Measurements from ENCODE around the gene ATP8B1. TPM values are rescaled to one million over a fixed set of nuclear protein-coding genes. Genes with fewer than 3 reads are reported as not detected.

ATP8B1 gene
- total and polyA plus RNA-seq, 9 of the 15 experiments (the other 6 are each of a cell fraction or from before 2014, with no cell fraction given) = 0.01 to 0.22 (median 0.03) TPM; not detected in 3

DNA sequence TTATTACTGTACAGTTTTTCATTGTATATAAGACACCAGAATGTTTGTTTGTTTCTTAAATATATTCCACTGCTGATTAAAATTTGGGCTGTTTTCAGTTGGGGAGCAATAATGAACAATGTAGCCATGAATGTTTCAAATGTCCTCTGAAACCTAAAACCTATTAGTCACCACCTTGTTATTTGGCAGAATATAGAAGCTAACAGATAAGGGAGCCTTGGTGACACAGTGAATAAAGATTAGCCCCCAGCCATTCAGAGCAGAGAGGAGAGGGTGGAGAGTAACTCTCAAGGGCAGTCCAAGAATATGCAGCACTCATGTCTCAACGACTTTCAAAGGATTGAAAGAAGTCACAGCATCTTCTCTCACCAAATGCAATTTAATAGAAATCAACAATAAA, 43.1 kb upstream of the ATP8B1 start (continued):
- TF ChIP-seq MCM5 (IDR thresholded peaks at IDR 0.05; ENCODE audit: low read depth) = no peak
- TF ChIP-seq POLR2B (IDR thresholded peaks at IDR 0.05; ENCODE audit: low read depth, partially characterized antibody) = no peak
- no peak for TF ChIP-seq SMAD1 (IDR thresholded peaks at IDR 0.05; ENCODE audit: low read depth, low read length, partially characterized antibody)
- TF ChIP-seq RCOR1 (IDR thresholded peaks at IDR 0.05; ENCODE audit: borderline replicate concordance in 1 of 2, low read depth in 2 of 2, low read length in 2 of 2) = peak in 1 of 2 experiments; percentile 54; a peak in 1 of 4 replicates
- no peak for TF ChIP-seq RUNX1 (IDR thresholded peaks at IDR 0.05; ENCODE audit: low read depth)
- TF ChIP-seq GATA2 (CRISPR knock-in tag; IDR thresholded peaks at IDR 0.05) = 0 out of 2 replicates have a peak, but pooled peaks have one; percentile 46
- peak; percentile 40; the same call in 1 of the 2 replicates for TF ChIP-seq NFE2 (IDR thresholded peaks at IDR 0.05; ENCODE audit: low read depth)
- no peak for TF ChIP-seq XRCC3 (IDR thresholded peaks at IDR 0.05)
- TF ChIP-seq ZNF23 (CRISPR knock-in tag; IDR thresholded peaks at IDR 0.05) = no peak
- TF ChIP-seq OTX1 (CRISPR knock-in tag; IDR thresholded peaks at IDR 0.05) = no peak
- TF ChIP-seq CBFB (CRISPR knock-in tag; IDR thresholded peaks at IDR 0.05) = no peak
- no peak for TF ChIP-seq DDX20 (tag; IDR thresholded peaks at IDR 0.05; ENCODE audit: low read depth)
- no peak for TF ChIP-seq ZNF217 (CRISPR knock-in tag; IDR thresholded peaks at IDR 0.05)
- TF ChIP-seq, protein P1, sequence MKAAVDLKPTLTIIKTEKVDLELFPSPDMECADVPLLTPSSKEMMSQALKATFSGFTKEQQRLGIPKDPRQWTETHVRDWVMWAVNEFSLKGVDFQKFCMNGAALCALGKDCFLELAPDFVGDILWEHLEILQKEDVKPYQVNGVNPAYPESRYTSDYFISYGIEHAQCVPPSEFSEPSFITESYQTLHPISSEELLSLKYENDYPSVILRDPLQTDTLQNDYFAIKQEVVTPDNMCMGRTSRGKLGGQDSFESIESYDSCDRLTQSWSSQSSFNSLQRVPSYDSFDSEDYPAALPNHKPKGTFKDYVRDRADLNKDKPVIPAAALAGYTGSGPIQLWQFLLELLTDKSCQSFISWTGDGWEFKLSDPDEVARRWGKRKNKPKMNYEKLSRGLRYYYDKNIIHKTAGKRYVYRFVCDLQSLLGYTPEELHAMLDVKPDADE (conservative IDR thresholded peaks at IDR 0.05; ENCODE audit: control insufficient read depth, low read depth, low read length) = no peak
- TF ChIP-seq ZFPM2 (CRISPR knock-in tag; IDR thresholded peaks at IDR 0.05) = no peak
- TF ChIP-seq LCOR (CRISPR knock-in tag; IDR thresholded peaks at IDR 0.05) = no peak
- TF ChIP-seq, protein P2, sequence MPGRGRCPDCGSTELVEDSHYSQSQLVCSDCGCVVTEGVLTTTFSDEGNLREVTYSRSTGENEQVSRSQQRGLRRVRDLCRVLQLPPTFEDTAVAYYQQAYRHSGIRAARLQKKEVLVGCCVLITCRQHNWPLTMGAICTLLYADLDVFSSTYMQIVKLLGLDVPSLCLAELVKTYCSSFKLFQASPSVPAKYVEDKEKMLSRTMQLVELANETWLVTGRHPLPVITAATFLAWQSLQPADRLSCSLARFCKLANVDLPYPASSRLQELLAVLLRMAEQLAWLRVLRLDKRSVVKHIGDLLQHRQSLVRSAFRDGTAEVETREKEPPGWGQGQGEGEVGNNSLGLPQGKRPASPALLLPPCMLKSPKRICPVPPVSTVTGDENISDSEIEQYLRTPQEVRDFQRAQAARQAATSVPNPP (IDR thresholded peaks at IDR 0.05; ENCODE audit: borderline replicate concordance, insufficient read depth, insufficient read length) = no peak
- no peak for TF ChIP-seq ZNF707 (CRISPR knock-in tag; conservative IDR thresholded peaks at IDR 0.05)
- TF ChIP-seq, protein P3, sequence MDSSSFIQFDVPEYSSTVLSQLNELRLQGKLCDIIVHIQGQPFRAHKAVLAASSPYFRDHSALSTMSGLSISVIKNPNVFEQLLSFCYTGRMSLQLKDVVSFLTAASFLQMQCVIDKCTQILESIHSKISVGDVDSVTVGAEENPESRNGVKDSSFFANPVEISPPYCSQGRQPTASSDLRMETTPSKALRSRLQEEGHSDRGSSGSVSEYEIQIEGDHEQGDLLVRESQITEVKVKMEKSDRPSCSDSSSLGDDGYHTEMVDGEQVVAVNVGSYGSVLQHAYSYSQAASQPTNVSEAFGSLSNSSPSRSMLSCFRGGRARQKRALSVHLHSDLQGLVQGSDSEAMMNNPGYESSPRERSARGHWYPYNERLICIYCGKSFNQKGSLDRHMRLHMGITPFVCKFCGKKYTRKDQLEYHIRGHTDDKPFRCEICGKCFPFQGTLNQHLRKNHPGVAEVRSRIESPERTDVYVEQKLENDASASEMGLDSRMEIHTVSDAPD (CRISPR knock-in tag; IDR thresholded peaks at IDR 0.05) = no peak
- TF ChIP-seq POLR2AphosphoS2 (IDR thresholded peaks at IDR 0.05; ENCODE audit: low read length) = no peak
- TF ChIP-seq MEIS2 (IDR thresholded peaks at IDR 0.05; ENCODE audit: partially characterized antibody) = peak; percentile 59
- TF ChIP-seq, protein P4, sequence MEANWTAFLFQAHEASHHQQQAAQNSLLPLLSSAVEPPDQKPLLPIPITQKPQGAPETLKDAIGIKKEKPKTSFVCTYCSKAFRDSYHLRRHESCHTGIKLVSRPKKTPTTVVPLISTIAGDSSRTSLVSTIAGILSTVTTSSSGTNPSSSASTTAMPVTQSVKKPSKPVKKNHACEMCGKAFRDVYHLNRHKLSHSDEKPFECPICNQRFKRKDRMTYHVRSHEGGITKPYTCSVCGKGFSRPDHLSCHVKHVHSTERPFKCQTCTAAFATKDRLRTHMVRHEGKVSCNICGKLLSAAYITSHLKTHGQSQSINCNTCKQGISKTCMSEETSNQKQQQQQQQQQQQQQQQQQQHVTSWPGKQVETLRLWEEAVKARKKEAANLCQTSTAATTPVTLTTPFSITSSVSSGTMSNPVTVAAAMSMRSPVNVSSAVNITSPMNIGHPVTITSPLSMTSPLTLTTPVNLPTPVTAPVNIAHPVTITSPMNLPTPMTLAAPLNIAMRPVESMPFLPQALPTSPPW (CRISPR knock-in tag; IDR thresholded peaks at IDR 0.05) = peak; percentile 41; the same call in 1 of the 2 replicates
- TF ChIP-seq, protein P5, sequence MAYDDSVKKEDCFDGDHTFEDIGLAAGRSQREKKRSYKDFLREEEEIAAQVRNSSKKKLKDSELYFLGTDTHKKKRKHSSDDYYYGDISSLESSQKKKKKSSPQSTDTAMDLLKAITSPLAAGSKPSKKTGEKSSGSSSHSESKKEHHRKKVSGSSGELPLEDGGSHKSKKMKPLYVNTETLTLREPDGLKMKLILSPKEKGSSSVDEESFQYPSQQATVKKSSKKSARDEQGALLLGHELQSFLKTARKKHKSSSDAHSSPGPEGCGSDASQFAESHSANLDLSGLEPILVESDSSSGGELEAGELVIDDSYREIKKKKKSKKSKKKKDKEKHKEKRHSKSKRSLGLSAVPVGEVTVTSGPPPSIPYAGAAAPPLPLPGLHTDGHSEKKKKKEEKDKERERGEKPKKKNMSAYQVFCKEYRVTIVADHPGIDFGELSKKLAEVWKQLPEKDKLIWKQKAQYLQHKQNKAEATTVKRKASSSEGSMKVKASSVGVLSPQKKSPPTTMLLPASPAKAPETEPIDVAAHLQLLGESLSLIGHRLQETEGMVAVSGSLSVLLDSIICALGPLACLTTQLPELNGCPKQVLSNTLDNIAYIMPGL (CRISPR knock-in tag; IDR thresholded peaks at IDR 0.05) = no peak
